Measurements from ENCODE around the gene OSR1.

GRCh38 chr2:19352946-19353720, 5.3 kb downstream of the OSR1 start:
- TF ChIP-seq, protein P1, sequence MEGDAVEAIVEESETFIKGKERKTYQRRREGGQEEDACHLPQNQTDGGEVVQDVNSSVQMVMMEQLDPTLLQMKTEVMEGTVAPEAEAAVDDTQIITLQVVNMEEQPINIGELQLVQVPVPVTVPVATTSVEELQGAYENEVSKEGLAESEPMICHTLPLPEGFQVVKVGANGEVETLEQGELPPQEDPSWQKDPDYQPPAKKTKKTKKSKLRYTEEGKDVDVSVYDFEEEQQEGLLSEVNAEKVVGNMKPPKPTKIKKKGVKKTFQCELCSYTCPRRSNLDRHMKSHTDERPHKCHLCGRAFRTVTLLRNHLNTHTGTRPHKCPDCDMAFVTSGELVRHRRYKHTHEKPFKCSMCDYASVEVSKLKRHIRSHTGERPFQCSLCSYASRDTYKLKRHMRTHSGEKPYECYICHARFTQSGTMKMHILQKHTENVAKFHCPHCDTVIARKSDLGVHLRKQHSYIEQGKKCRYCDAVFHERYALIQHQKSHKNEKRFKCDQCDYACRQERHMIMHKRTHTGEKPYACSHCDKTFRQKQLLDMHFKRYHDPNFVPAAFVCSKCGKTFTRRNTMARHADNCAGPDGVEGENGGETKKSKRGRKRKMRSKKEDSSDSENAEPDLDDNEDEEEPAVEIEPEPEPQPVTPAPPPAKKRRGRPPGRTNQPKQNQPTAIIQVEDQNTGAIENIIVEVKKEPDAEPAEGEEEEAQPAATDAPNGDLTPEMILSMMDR (conservative IDR thresholded peaks at IDR 0.05 in 1 of 2, IDR thresholded peaks at IDR 0.05 in 1 of 2; ENCODE audit: extremely low read depth in 1 of 2, insufficient read depth in 1 of 2, low read depth in 1 of 2, low read length in 2 of 2): no peak
- TF ChIP-seq EZH2 (IDR thresholded peaks at IDR 0.05; ENCODE audit: borderline replicate concordance, low read length): no peak

All from mammary epithelial cell (primary cell).